Glutamatergic neuron (in vitro differentiated cells): Measurements from ENCODE around the gene MILR1. TPM values are rescaled to one million over a fixed set of nuclear protein-coding genes. Genes with fewer than 3 reads are reported as not detected.
A peak's percentile ranks its signal among the peaks of the same experiment; 100 is the strongest.

Experiments
- DNase-seq: peaks from one replicate; pipeline ENCODE4 v3.0.0; 2022
- H3K27ac Mint-ChIP-seq: one replicate; pipeline ENCODE4 v1.8.0; 2020; ENCODE audit warnings: mild to moderate bottlenecking, mixed read lengths, inconsistent platforms; ENCODE audit not compliant: unreplicated experiment
- H3K27me3 Mint-ChIP-seq: one replicate; pipeline ENCODE4 v1.8.0; 2020; ENCODE audit warnings: mild to moderate bottlenecking, moderate library complexity, mixed read lengths, inconsistent platforms; ENCODE audit not compliant: unreplicated experiment
- H3K36me3 Mint-ChIP-seq: one replicate; pipeline ENCODE4 v1.8.0; 2020; ENCODE audit warnings: mild to moderate bottlenecking, mixed read lengths, inconsistent platforms; ENCODE audit not compliant: unreplicated experiment
- H3K4me1 Mint-ChIP-seq: one replicate; pipeline ENCODE4 v1.8.0; 2020; ENCODE audit warnings: mild to moderate bottlenecking, low read depth, mixed read lengths, inconsistent platforms; ENCODE audit not compliant: unreplicated experiment
- H3K4me3 Mint-ChIP-seq: one replicate; pipeline ENCODE4 v1.8.0; 2020; ENCODE audit warnings: mild to moderate bottlenecking, mixed read lengths, inconsistent platforms; ENCODE audit not compliant: unreplicated experiment
- H3K9me3 Mint-ChIP-seq: one replicate; pipeline ENCODE4 v1.8.0; 2020; ENCODE audit warnings: mild to moderate bottlenecking, moderate library complexity, mixed read lengths, inconsistent platforms; ENCODE audit not compliant: unreplicated experiment
- CTCF ChIP-seq: fragments of 200-600 bp; sonication (generic); IDR thresholded peaks from one replicate; pipeline ENCODE4 v1.5.0; 2021; ENCODE audit not compliant: partially characterized antibody, unreplicated experiment
- total RNA-seq: library from RNA; stranded (reverse); fragmentation: NEBNext Ultra II Directional; extraction: Animal tissue kit (Norgen Biotek cat#: 25700); gene quantifications from one replicate; pipeline ENCODE4 v1.2.1, GENCODE V29; 2021; ENCODE audit not compliant: unreplicated experiment

MILR1 gene
- total RNA-seq, 1 donor from 2014 or later = not detected

GRCh38 chr17:64503341-64503740 is 54.4 kb downstream of the MILR1 start:
- no peak for TF ChIP-seq CTCF
- DNase-seq = no peak
- H3K27ac Mint-ChIP-seq = no peak overlapping the region
- peak overlapping the region; percentile 71 for H3K4me3 Mint-ChIP-seq
- H3K36me3 Mint-ChIP-seq = peaks cover 11% of the 10 kb centered on the region
- H3K9me3 Mint-ChIP-seq = peaks cover 30% of the 10 kb centered on the region
- peaks cover 32% of the 10 kb centered on the region for H3K4me1 Mint-ChIP-seq
- peaks cover 29% of the 10 kb centered on the region for H3K27me3 Mint-ChIP-seq

- H3K4me1 Mint-ChIP-seq = peaks cover 28% of the 10 kb centered on the region
- no peak for DNase-seq
- TF ChIP-seq CTCF = no peak
- H3K36me3 Mint-ChIP-seq = peaks cover 11% of the 10 kb centered on the region
- H3K9me3 Mint-ChIP-seq = peaks cover 30% of the 10 kb centered on the region
- peak overlapping the region; percentile 100 for H3K4me3 Mint-ChIP-seq
- H3K27me3 Mint-ChIP-seq = peaks cover 31% of the 10 kb centered on the region
- peak overlapping the region; percentile 100 for H3K27ac Mint-ChIP-seq
Measured at GRCh38 chr17:64503821-64504768, 55.2 kb downstream of the MILR1 start.

DNA sequence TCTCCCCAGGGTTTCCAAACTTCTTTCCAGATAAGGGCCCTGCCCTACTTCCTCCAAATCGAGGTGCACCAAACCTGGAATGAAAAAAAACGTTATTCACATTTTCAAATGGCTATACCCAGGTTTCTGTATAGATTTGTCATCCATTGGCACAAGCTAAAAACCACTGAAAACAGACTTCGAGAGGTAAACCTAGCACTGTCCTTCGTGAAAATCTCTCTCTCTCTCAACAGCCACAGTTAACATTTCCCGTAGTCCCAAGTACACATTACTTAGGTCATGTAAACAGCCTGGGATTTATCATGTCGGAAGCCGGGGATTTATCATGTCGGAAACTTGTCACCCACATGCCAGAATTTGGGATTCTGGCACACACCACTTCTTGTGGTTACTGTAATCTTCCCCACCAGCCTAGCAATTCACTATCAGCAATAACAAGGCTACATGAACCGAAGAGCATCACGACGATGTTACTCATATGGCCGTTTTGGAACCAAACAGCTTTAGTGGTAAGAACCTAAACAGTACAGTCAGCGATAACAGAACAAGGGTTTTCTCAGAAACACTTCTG is 55.9 kb downstream of the MILR1 start:
- Mint-ChIP-seq H3K4me3 (peak overlapping the region; percentile 100), H3K9me3 (peaks cover 30% of the 10 kb centered on the region), H3K4me1 (peaks cover 26% of the 10 kb centered on the region)

DNA sequence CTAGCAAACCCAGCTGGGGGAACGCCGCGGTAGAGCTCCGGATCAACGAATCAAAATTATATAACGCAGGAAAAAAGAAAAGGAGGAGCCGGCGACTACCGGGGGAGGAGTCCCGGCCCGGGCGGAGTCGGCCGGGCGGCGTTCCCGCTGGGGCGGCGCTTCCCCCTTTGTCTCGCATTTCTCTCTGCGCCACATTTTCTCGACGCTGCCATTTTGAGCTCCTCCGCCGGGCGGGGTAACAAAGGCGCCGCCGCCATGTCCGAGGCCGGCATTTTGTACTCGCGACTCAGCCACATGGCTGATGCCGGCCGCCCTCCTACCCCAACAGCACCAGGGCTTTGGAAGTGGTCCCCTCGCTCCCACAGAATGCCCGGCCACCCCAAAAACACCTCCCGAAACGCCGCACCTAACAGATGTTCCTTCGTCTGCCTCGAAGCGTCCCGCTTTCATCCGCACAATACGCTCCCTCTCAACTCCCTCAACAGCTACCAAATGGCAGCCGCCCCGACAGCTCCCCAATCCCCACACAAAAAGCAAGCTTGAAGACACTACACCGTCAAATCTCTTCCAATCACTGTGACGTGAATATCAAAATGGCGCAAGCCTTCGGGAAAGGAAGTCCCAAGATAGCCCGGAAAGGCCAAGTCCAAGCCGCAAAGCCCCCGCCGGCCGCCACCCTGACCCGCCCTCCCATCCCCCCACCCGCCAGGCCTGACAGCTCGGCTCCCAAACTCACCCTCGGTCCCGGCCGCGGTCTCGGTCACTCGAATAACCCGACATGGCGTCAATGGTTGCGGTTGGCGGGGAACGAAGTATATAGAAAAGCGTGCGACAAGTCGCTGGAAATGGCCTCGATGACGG is 56.7 kb downstream of the MILR1 start:
- H3K9me3 Mint-ChIP-seq = peaks cover 30% of the 10 kb centered on the region
- H3K36me3 Mint-ChIP-seq = peaks cover 11% of the 10 kb centered on the region
- no peak for TF ChIP-seq CTCF
- peak; percentile 80 for DNase-seq
- peak overlapping the region; percentile 100 for H3K4me3 Mint-ChIP-seq
- peaks cover 20% of the 10 kb centered on the region for H3K4me1 Mint-ChIP-seq
- peaks cover 29% of the 10 kb centered on the region for H3K27me3 Mint-ChIP-seq
- H3K27ac Mint-ChIP-seq = peak overlapping the region; percentile 100

More for the DNA sequence above, 55.9 kb downstream of the MILR1 start:
- DNase-seq = no peak
- Mint-ChIP-seq H3K27ac (peak overlapping the region; percentile 100), H3K27me3 (peaks cover 29% of the 10 kb centered on the region), H3K36me3 (peaks cover 11% of the 10 kb centered on the region)
- TF ChIP-seq CTCF = no peak
